Measurements from ENCODE around the gene STRN3.
"Not testable (repeated sequence)": the region's sequence is repeated elsewhere in the genome, so short reads cannot be mapped to it uniquely, and the experiment has no call there.

The STRN3 gene

DNA sequence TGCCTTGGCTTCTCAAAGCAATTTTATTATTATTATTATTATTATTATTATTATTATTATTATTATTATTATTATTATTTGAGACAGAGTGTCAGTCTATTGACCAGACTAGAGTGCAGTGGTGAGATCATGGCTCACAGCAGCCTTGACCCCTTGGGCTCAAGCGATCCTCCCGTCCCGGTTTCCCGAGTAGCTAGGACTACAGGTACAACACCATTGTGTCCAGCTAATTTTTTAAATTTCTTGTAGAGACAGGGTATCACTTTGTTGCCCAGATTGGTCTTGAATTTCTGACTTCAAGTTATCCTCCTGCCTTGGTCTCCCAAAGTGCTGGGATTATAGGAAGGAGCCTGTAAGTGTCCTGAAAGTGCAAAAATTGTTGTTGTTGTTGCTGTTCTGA, 12.3 kb downstream of the STRN3 start:
- TF ChIP-seq, protein P1, sequence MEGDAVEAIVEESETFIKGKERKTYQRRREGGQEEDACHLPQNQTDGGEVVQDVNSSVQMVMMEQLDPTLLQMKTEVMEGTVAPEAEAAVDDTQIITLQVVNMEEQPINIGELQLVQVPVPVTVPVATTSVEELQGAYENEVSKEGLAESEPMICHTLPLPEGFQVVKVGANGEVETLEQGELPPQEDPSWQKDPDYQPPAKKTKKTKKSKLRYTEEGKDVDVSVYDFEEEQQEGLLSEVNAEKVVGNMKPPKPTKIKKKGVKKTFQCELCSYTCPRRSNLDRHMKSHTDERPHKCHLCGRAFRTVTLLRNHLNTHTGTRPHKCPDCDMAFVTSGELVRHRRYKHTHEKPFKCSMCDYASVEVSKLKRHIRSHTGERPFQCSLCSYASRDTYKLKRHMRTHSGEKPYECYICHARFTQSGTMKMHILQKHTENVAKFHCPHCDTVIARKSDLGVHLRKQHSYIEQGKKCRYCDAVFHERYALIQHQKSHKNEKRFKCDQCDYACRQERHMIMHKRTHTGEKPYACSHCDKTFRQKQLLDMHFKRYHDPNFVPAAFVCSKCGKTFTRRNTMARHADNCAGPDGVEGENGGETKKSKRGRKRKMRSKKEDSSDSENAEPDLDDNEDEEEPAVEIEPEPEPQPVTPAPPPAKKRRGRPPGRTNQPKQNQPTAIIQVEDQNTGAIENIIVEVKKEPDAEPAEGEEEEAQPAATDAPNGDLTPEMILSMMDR (IDR thresholded peaks at IDR 0.05; ENCODE audit: control insufficient read depth, extremely low read depth, insufficient read depth) = no peak
- DNase-seq (ENCODE audit: low read depth) = no peak
- H3K4me3 ChIP-seq (ENCODE audit: low read depth, low read length) = no peak overlapping the region

DNA sequence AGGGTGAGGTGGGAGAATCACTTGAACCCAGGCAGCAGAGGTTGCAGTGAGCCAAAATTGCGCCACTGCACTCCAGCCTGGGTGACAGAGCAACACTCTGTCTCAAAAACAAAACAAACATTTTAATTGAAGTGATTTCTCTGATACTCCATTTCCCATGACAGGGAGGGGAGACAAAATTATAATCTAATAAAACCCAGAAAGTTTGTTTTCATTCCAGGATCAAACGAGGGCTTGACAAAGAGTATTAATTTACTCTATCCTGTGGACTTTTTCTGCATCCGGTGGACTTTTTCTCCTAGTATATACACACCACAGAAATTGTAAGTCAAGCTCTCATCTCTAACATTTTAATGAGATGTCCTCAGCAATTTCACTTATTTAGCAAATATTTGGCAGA, 15.2 kb downstream of the STRN3 start:
- TF ChIP-seq, protein P1 (IDR thresholded peaks at IDR 0.05; ENCODE audit: control insufficient read depth, extremely low read depth, insufficient read depth) = no peak
- DNase-seq (ENCODE audit: low read depth) = no peak
- no peak overlapping the region for H3K4me3 ChIP-seq (ENCODE audit: low read depth, low read length)

DNA sequence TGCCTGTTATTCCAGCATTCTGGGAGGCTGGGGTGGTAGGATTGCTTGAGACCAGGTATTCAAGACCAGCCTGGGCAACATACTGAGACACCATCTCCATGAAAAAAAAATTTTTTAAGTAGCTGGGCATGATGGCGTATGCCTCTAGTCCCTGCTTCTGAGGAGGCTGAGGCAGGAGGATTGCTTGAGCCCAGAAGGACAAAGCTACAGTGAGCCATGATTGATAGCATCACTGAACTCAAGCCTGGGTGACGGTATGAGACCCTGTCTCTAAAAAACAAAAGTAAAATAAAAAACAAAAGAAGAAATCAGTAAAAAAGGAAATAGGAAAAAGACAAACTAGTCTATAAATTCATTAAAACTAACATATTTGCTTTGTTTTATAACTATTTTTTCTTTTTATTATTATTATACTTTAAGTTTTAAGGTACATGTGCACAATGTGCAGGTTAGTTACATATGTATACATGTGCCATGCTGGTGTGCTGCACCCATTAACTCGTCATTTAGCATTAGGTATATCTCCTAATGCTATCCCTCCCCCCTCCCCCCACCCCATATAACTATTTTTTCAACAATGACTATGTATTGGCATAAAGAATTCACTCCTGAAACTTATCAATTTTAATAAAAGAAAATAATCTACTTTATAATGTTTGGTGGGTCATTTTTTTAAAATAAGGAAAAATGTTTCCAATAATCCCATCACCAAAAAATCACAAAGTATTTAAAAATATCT, 16.2 kb downstream of the STRN3 start:
- H3K4me3 ChIP-seq (ENCODE audit: low read depth, low read length) = no peak overlapping the region
- DNase-seq (ENCODE audit: low read depth) = no peak
- TF ChIP-seq, protein P1 (IDR thresholded peaks at IDR 0.05; ENCODE audit: control insufficient read depth, extremely low read depth, insufficient read depth) = no peak

DNA sequence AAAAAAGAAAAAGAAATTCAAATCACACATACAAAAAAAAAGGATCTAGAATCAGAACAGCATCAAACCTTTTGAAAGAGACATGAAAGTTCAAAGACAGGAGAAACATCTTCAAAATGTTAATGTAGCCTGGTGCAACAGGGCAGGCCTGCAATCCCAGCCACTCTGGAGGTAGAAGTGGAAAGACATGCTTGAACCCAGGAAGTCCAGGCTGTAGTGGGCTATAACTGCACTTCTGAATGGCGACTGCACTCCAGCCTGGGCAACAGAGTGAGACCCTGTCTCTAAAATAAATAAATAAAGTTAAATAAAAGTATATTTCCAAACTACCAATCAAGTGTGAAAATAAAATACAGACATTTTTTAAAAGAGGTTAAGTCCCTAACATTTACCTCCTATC, 19.5 kb downstream of the STRN3 start:
- DNase-seq (ENCODE audit: low read depth) = no peak
- H3K4me3 ChIP-seq (ENCODE audit: low read depth, low read length) = no peak overlapping the region
- TF ChIP-seq, protein P1 (IDR thresholded peaks at IDR 0.05; ENCODE audit: control insufficient read depth, extremely low read depth, insufficient read depth) = no peak

DNA sequence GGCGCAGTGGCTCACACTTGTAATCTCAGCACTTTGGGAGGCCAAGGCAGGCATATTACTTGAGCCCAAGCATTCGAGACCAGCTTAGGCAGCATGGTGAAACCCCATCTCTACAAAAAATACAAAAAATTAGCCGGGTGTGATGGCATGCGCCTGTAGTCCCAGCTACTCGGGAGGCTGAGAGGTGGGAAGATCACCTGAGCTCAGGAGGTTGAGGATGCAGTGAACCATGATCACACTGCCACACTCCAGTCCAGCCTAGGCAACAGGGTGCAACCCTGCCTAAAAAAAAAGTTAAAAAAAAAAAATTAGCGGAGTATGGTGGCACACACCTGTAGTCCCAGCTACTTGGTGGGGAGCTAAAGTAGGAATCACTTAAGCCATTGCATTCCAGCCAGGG, 22.2 kb downstream of the STRN3 start:
- DNase-seq (ENCODE audit: low read depth); H3K4me3 ChIP-seq (ENCODE audit: low read depth, low read length): not testable (repeated sequence)

DNA sequence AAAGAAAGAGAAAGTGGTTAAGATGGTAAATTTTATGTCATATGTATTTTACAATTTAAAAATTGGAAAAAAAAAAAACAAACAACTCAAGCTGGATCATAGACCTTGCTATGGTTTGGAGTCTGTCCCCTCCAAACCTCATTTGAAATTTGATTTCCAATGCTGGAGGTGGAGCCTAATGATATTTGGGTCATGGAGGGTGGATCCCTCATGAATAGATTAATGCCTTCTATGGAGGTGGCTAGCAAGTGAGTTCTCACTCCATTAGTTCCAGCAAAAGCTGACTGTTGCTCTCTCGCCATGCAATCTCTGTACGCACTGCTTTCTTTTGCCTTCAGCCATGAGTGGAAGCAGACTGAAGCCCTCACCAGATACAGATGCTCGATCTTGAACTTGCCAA, 22.9 kb downstream of the STRN3 start:
- no peak for DNase-seq (ENCODE audit: low read depth)
- TF ChIP-seq, protein P1 (IDR thresholded peaks at IDR 0.05; ENCODE audit: control insufficient read depth, extremely low read depth, insufficient read depth) = no peak
- no peak overlapping the region for H3K4me3 ChIP-seq (ENCODE audit: low read depth, low read length)

DNA sequence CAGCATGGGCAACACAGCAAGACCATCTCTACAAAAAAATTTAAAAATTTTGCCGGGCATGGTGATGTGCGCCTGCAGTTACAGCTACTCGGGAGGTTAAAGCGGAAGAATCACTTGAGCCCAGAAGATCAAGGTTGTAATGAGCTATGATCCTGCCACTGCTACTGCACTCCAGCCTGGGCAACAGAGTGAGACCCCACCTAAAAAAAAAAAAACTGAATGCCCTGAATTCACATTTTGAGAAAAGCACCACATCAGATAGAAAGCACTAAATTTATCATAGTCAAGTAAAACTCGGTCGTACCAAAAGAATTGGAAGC, 24.9 kb downstream of the STRN3 start:
- H3K4me3 ChIP-seq (ENCODE audit: low read depth, low read length) = no peak overlapping the region
- no peak for DNase-seq (ENCODE audit: low read depth)
- TF ChIP-seq, protein P1 (IDR thresholded peaks at IDR 0.05; ENCODE audit: control insufficient read depth, extremely low read depth, insufficient read depth) = no peak
